GM19043 (cell line): ENCODE measurements around the gene QRSL1.
A peak's percentile ranks its signal among the peaks of the same experiment; 100 is the strongest.
"Not testable (repeated sequence)": the region's sequence is repeated elsewhere in the genome, so short reads cannot be mapped to it uniquely, and the experiment has no call there.

Experiments used
- ATAC-seq: cut with Tn5 transposase; IDR thresholded peaks from one replicate; pipeline ENCODE4 v1.9.1; 2021; ENCODE audit warnings: low read depth; ENCODE audit not compliant: unreplicated experiment

Gene QRSL1

GRCh38 chr6:106620931-106621672 is 8.3 kb upstream of the QRSL1 start:
- no peak for ATAC-seq

- no peak for ATAC-seq
These were observed 7.0 kb upstream of the QRSL1 start for GRCh38 chr6:106622412-106622811.

GRCh38 chr6:106623039-106623438 is 6.3 kb upstream of the QRSL1 start:
- no peak for ATAC-seq

GRCh38 chr6:106626485-106626884 is 2.9 kb upstream of the QRSL1 start:
- peak; percentile 53 for ATAC-seq

- not testable (repeated sequence) for ATAC-seq
These were observed 1.6 kb upstream of the QRSL1 start for GRCh38 chr6:106627760-106628159.

GRCh38 chr6:106628658-106629102 is 698 bp upstream of the QRSL1 start:
- ATAC-seq, result no peak

GRCh38 chr6:106629859-106630163 is 433 bp downstream of the QRSL1 start:
- ATAC-seq, result no peak

- peak; percentile 22 for ATAC-seq
These were observed 988 bp downstream of the QRSL1 start for GRCh38 chr6:106630366-106630765.

- no peak for ATAC-seq
These were observed 2.0 kb downstream of the QRSL1 start for GRCh38 chr6:106631346-106631745.

- no peak for ATAC-seq
These were observed 5.2 kb downstream of the QRSL1 start for GRCh38 chr6:106634565-106634964.

- peak; percentile 24 for ATAC-seq
These were observed 7.8 kb downstream of the QRSL1 start for GRCh38 chr6:106637051-106637716.

GRCh38 chr6:106637717-106638341 is 8.5 kb downstream of the QRSL1 start:
- peak; percentile 56 for ATAC-seq

GRCh38 chr6:106639812-106640211 is 10.4 kb downstream of the QRSL1 start:
- no peak for ATAC-seq

GRCh38 chr6:106642476-106642875 is 13.1 kb downstream of the QRSL1 start:
- no peak for ATAC-seq

GRCh38 chr6:106643061-106643460 is 13.7 kb downstream of the QRSL1 start:
- ATAC-seq, result no peak

GRCh38 chr6:106648651-106649308 is 19.4 kb downstream of the QRSL1 start:
- peak; percentile 78 for ATAC-seq

GRCh38 chr6:106658469-106658868 is 29.1 kb downstream of the QRSL1 start:
- ATAC-seq, result no peak

GRCh38 chr6:106659859-106660258 is 30.5 kb downstream of the QRSL1 start:
- ATAC-seq, result no peak

- ATAC-seq, result no peak
These were observed 33.1 kb downstream of the QRSL1 start for GRCh38 chr6:106662458-106662857.

- ATAC-seq, result peak; percentile 98
These were observed 37.1 kb downstream of the QRSL1 start for GRCh38 chr6:106666282-106667021.

GRCh38 chr6:106667022-106667402 is 37.6 kb downstream of the QRSL1 start:
- no peak for ATAC-seq
